ENCODE results near the gene SLC25A23. TPM values are rescaled to one million over a fixed set of nuclear protein-coding genes. Genes with fewer than 3 reads are reported as not detected.

SLC25A23 gene
- total and polyA plus RNA-seq, 2 of the 8 experiments (the other 6 are each of a cell fraction or from before 2014, with no cell fraction given): 18.0 to 48.1 TPM

DNA sequence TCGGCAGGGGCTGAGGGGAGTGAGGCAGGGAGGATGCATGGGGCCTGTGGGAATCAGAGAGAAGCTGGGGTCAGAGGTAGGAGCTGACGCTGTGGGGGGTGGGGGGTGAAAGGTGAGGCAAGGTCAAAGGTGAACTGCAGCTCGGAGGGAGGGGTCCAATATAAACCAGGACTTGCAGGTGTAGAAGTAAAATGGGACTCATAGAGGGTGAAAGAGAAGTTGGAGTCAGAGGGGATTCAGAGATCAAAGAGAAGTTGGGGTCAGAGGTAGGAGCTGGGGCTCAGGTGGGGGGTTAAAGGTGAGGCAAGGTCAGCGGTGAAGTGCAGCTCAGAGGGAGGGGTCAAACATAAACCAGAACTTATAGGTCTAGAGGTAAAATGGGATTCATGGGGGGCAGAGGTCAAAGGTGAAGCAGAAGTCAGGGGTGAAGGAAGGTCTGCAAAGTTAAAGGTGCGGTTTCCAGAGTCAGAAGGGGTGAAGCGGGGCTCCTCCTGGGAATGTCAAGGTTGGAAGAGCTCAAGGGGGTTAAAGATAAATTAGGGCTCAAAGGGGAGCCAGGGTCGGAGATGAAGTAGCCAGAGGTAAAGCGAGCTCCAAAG lies 34.9 kb upstream of the SLC25A23 start:
- H4K91ac ChIP-seq (replicated peaks; ENCODE audit: insufficient read length, low read length): no peak overlapping the region
- peaks cover 0 to 2% (median 0%) of the 10 kb centered on the region in 4 experiments; a peak in 1 of 7 replicates for H3K27me3 ChIP-seq (replicated peaks in 1 of 4; ENCODE audit: control insufficient read depth in 3 of 4, extremely low read depth in 1 of 4, insufficient read depth in 3 of 4, low read length in 3 of 4)
- no peak overlapping the region for H2BK120ac ChIP-seq (replicated peaks; ENCODE audit: low read depth, low read length)
- H2AK5ac ChIP-seq (ENCODE audit: low read depth, low read length): no peak overlapping the region
- H3K79me1 ChIP-seq (ENCODE audit: low read depth, low read length): no peaks in the 10 kb centered on the region
- no peaks in the 10 kb centered on the region for H3K4me1 ChIP-seq (replicated peaks in 1 of 4; ENCODE audit: control insufficient read depth in 3 of 4, insufficient read depth in 4 of 4, low read length in 3 of 4)
- no peak overlapping the region for H3K4me3 ChIP-seq (ENCODE audit: extremely low read depth in 1 of 4, insufficient read depth in 2 of 4, low read depth in 3 of 4, low read length in 4 of 4)
- H2BK5ac ChIP-seq (ENCODE audit: low read depth, low read length): no peak overlapping the region
- ChIA-PET POLR2A (ENCODE audit: partially characterized antibody) (interaction anchor here (0.6 to 1.0 kb wide), 2 partner anchors 10 to 578 kb away, joined by 3 read pairs; no protein-coding TSS in a partner anchor), CTCF (ENCODE audit: partially characterized antibody) (interaction anchor here (0.8 kb wide), 2 partner anchors 14 to 18 kb away, joined by 3 read pairs; no protein-coding TSS in a partner anchor)
- no peak for DNase-seq (ENCODE audit: low read depth in 1 of 2, low spot score in 2 of 2)
- H4K8ac ChIP-seq (ENCODE audit: extremely low read depth, insufficient read depth, low read length): no peak overlapping the region
- no peaks in the 10 kb centered on the region for H3K79me2 ChIP-seq (ENCODE audit: control insufficient read depth in 1 of 2, insufficient read depth in 2 of 2, low read length in 2 of 2)
- no peak overlapping the region for H3K4me2 ChIP-seq (ENCODE audit: insufficient read depth in 1 of 2, low read depth in 2 of 2, low read length in 2 of 2)
- no peak overlapping the region for H3K4ac ChIP-seq (replicated peaks; ENCODE audit: insufficient read length, low read depth, low read length)
- no peak overlapping the region for H3K23ac ChIP-seq (ENCODE audit: insufficient read length)
- H3K56ac ChIP-seq (replicated peaks; ENCODE audit: insufficient read length, low read depth, low read length): no peak overlapping the region
- 91% methylated on average over 7 of the region's 8 CpGs; no CpG with 5 or more reads in 1 of the 2 experiments for WGBS, 2 experiments (ENCODE audit: extremely low coverage in 1 of 2, insufficient coverage in 1 of 2, insufficient read length in 1 of 2, insufficient replicate concordance in 2 of 2, low coverage in 1 of 2, low lambda C conversion rate in 2 of 2, missing lambda C conversion rate in 1 of 2)
- FAIRE-seq: no peak
- H3K9me3 ChIP-seq (ENCODE audit: insufficient read depth in 2 of 2, low read depth in 1 of 2, low read length in 1 of 2): no peaks in the 10 kb centered on the region
- no peak overlapping the region for H2BK15ac ChIP-seq (ENCODE audit: low read length)
- no peaks in the 10 kb centered on the region for H4K20me1 ChIP-seq (replicated peaks in 1 of 2; ENCODE audit: control insufficient read depth in 1 of 2, insufficient read depth in 2 of 2, low read length in 2 of 2)
- H2BK20ac ChIP-seq (ENCODE audit: low read length): no peak overlapping the region
- no peak overlapping the region for H3K9ac ChIP-seq (replicated peaks in 1 of 4; ENCODE audit: extremely low read depth in 1 of 4, low read depth in 3 of 4, low read length in 3 of 4)
- H3K18ac ChIP-seq (ENCODE audit: extremely low read depth, low read length): no peak overlapping the region
- H4K5ac ChIP-seq (ENCODE audit: insufficient read length, low read depth, low read length): no peak overlapping the region
- no peak overlapping the region for H2BK12ac ChIP-seq (ENCODE audit: low read depth, low read length)
- no peak overlapping the region for H2AFZ ChIP-seq (ENCODE audit: low read length)
- no peaks in the 10 kb centered on the region for H3K23me2 ChIP-seq (ENCODE audit: low read depth, low read length)
- no peak for TF ChIP-seq SUZ12 (IDR thresholded peaks at IDR 0.05; ENCODE audit: low read length)
- H3K14ac ChIP-seq (ENCODE audit: insufficient read length): no peak overlapping the region
- H3K27ac ChIP-seq (ENCODE audit: low read depth, low read length): no peak overlapping the region
- peaks cover 0 to 5% (median under 1%) of the 10 kb centered on the region in 4 experiments; a peak in 1 of 8 replicates for H3K36me3 ChIP-seq (ENCODE audit: control insufficient read depth in 2 of 4, insufficient read depth in 4 of 4, low read length in 3 of 4)
